ENCODE measurements around the gene GPD2.

GRCh38 chr2:156513219-156513618, 77.0 kb downstream of the GPD2 start:
- TF ChIP-seq CTCF (IDR thresholded peaks at IDR 0.05 in 4 of 5, conservative IDR thresholded peaks at IDR 0.05 in 1 of 5): no peak
- TF ChIP-seq POLR2A (IDR thresholded peaks at IDR 0.05): no peak
